Tibial nerve (tissue), 4 donors: ENCODE results near the gene GCNT2. TPM values are rescaled to one million over a fixed set of nuclear protein-coding genes. Genes with fewer than 3 reads are reported as not detected.
"Not testable (repeated sequence)": the region's sequence is repeated elsewhere in the genome, so short reads cannot be mapped to it uniquely, and the experiment has no call there.

ENCODE experiments used
- DNase-seq, 2 donors: peaks; one replicate each; pipeline ENCODE4 v3.0.0-alpha.2; 2019; ENCODE audit warnings: low spot score in 2 of 2
- H3K27ac ChIP-seq, 4 donors: fragments of 200-600 bp; sonication (generic) in 3 of 4; one replicate each; pipeline ENCODE4 v1.5.1; 2017 to 2019; ENCODE audit warnings: mild to moderate bottlenecking in 1 of 4
- H3K27me3 ChIP-seq, 2 donors: fragments of 200-600 bp; sonication (generic) in 1 of 2; one replicate each; pipeline versions ENCODE4 v1.5.1 to v1.6.0; 2017 to 2019
- H3K36me3 ChIP-seq, 3 donors: fragments of 200-600 bp; sonication (generic); one replicate each; pipeline ENCODE4 v1.5.1; 2018 to 2019
- H3K4me1 ChIP-seq, 4 donors: fragments of 200-600 bp; sonication (generic) in 3 of 4; one replicate each; pipeline ENCODE4 v1.5.1; 2017 to 2019
- H3K4me3 ChIP-seq, 4 donors: fragments of 200-600 bp; sonication (generic) in 3 of 4; one replicate each; pipeline ENCODE4 v1.5.1; 2017 to 2019; ENCODE audit warnings: mild to moderate bottlenecking in 1 of 4, moderate library complexity in 1 of 4
- H3K9me3 ChIP-seq, 4 donors: fragments of 200-600 bp; sonication (generic) in 3 of 4; one replicate each; pipeline ENCODE4 v1.5.1; 2017 to 2019
- EP300 ChIP-seq, 2 donors: sonication (generic); formaldehyde crosslinking; IDR thresholded peaks; one replicate each; pipeline ENCODE4 v1.6.1; 2017; ENCODE audit warnings: antibody characterized with exemption in 2 of 2, mild to moderate bottlenecking in 1 of 2
- POLR2A ChIP-seq, 2 donors: fragments of 450-650 bp; IDR thresholded peaks; one replicate each; pipeline ENCODE4 v1.6.1; 2017; ENCODE audit warnings: antibody characterized with exemption in 2 of 2, mild to moderate bottlenecking in 2 of 2, moderate library complexity in 2 of 2
- WGBS, 2 donors: methylation state at CpG; one replicate each; pipeline ENCODE4 v1.1.5; 2018; 5-methylcytosine and 5-hydroxymethylcytosine counted together
- total RNA-seq, 4 donors: library from RNA; depleted of rRNA; stranded (reverse); fragments of >200 nt; gene quantifications; one replicate each; pipeline ENCODE4 v1.1.0, GENCODE V29; 2016
- TF ChIP-seq, protein P1 (sequence below), 5 experiments: fragments of 200-600 bp in 3 of 5; fragments of 450-650 bp in 2 of 5; sonication (generic) in 3 of 5; IDR thresholded peaks; one replicate each; pipeline ENCODE4 v1.5.1; 2016 to 2019; ENCODE audit warnings: antibody characterized with exemption in 5 of 5, mild to moderate bottlenecking in 3 of 5, moderate library complexity in 2 of 5

The GCNT2 gene
- total RNA-seq, 4 donors from 2014 or later, result 0.78 to 3.5 (median 2.5) TPM

- no peak for DNase-seq
- no peak for TF ChIP-seq EP300 (IDR thresholded peaks at IDR 0.05)
- TF ChIP-seq, protein P1, sequence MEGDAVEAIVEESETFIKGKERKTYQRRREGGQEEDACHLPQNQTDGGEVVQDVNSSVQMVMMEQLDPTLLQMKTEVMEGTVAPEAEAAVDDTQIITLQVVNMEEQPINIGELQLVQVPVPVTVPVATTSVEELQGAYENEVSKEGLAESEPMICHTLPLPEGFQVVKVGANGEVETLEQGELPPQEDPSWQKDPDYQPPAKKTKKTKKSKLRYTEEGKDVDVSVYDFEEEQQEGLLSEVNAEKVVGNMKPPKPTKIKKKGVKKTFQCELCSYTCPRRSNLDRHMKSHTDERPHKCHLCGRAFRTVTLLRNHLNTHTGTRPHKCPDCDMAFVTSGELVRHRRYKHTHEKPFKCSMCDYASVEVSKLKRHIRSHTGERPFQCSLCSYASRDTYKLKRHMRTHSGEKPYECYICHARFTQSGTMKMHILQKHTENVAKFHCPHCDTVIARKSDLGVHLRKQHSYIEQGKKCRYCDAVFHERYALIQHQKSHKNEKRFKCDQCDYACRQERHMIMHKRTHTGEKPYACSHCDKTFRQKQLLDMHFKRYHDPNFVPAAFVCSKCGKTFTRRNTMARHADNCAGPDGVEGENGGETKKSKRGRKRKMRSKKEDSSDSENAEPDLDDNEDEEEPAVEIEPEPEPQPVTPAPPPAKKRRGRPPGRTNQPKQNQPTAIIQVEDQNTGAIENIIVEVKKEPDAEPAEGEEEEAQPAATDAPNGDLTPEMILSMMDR (IDR thresholded peaks at IDR 0.05), result no peak
- no peak for TF ChIP-seq POLR2A (IDR thresholded peaks at IDR 0.05)
- Histone ChIP-seq H3K27me3 (no peaks in the 10 kb centered on the region), H3K36me3 (no peaks in the 10 kb centered on the region), H3K27ac (no peak overlapping the region), H3K4me3 (no peak overlapping the region), H3K4me1 (no peaks in the 10 kb centered on the region), H3K9me3 (peaks cover 0 to 6% (median 0%) of the 10 kb centered on the region in 4 donors)
- WGBS, 2 donors, result 81 to 94% methylated on average over 26 of the region's 44 CpGs
Measured at GRCh38 chr6:10487668-10488327, 33.4 kb upstream of the GCNT2 start.

GRCh38 chr6:10491463-10491862 lies 29.7 kb upstream of the GCNT2 start:
- TF ChIP-seq EP300 (IDR thresholded peaks at IDR 0.05), result no peak
- TF ChIP-seq POLR2A (IDR thresholded peaks at IDR 0.05), result no peak
- TF ChIP-seq, protein P1 (IDR thresholded peaks at IDR 0.05), result no peak
- 94 to 98% methylated on average over 32 of the region's 32 CpGs for WGBS, 2 donors

DNA sequence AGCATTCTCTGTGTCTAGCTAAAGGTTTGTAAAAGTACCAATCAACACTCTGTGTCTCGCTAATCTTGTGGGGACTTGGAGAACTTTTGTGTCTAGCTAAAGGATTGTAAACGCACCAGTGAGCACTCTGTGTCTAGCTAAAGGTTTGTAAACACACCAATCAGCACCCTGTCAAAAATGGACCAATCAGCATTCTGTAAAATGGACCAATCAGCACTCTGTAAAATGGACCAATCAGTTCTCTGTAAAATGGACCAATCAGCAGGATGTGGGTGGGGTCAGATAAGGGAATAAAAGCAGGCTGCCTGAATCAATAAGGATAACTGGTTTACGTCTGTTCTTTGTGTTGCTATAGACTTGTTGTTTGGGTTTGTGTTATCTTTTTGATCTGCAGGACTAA lies 29.2 kb upstream of the GCNT2 start:
- not testable (repeated sequence) for H3K27ac ChIP-seq, H3K27me3 ChIP-seq, H3K4me1 ChIP-seq, DNase-seq, H3K36me3 ChIP-seq, H3K9me3 ChIP-seq, H3K4me3 ChIP-seq
- 91 to 94% methylated on average over 3 of the region's 3 CpGs for WGBS, 2 donors

More at GRCh38 chr6:10491463-10491862, 29.7 kb upstream of the GCNT2 start:
- H3K4me3 ChIP-seq, result no peak overlapping the region
- no peaks in the 10 kb centered on the region for H3K36me3 ChIP-seq
- H3K4me1 ChIP-seq, result no peaks in the 10 kb centered on the region
- no peak overlapping the region for H3K27ac ChIP-seq
- no peaks in the 10 kb centered on the region for H3K27me3 ChIP-seq
- DNase-seq, result no peak
- H3K9me3 ChIP-seq, result peaks cover 0 to 5% (median 0%) of the 10 kb centered on the region in 4 donors

DNA sequence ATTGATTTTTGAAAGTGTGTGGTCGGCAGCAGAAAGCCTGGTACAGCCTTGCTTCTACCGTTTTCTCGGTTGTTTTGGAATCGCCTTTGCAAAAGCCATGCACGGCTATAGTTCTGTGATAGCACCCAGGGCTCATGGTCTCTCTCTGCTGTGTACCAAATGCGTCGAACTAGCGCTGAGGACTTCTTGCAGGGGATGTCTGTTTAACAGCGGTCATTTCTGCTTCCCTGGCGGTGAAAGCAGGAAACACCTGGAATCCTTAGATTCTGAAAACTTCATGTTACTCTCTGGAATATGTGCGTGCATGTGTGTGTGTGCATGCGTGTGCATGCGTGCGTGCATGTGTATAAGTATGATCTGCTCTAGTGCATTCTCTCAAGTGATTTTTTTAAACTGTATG lies 26.1 kb upstream of the GCNT2 start:
- Histone ChIP-seq H3K27ac (no peak overlapping the region), H3K36me3 (no peaks in the 10 kb centered on the region), H3K9me3 (peaks cover 0 to 5% (median 0%) of the 10 kb centered on the region in 4 donors), H3K4me3 (no peak overlapping the region), H3K27me3 (no peaks in the 10 kb centered on the region), H3K4me1 (no peaks in the 10 kb centered on the region)
- TF ChIP-seq POLR2A (IDR thresholded peaks at IDR 0.05) (no peak), EP300 (IDR thresholded peaks at IDR 0.05) (no peak)
- TF ChIP-seq, protein P1 (IDR thresholded peaks at IDR 0.05), result no peak
- 58 to 63% methylated on average over 14 of the region's 14 CpGs for WGBS, 2 donors
- DNase-seq, result no peak

DNA sequence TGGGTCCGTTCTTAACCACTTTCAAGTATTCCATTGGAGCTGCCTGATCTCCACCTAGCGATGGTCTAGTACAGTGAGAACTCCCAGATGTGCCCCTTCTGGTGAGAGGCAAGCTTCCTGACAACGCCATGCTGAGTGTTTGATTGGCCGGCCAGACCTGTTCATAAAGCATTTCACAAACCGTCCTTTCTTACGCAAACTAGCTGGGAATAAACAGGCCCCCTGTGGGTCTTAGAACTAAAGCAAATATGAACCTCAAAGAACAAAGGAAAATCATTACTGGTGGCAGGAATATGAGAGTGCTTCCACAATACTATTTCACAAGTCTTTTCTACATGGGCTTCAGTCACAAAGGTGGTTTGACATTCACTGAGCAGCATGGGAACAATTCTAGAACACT lies 15.6 kb upstream of the GCNT2 start:
- H3K36me3 ChIP-seq, result no peaks in the 10 kb centered on the region
- no peaks in the 10 kb centered on the region for H3K4me1 ChIP-seq
- H3K4me3 ChIP-seq, result no peak overlapping the region
- H3K9me3 ChIP-seq, result no peaks in the 10 kb centered on the region
- no peak overlapping the region for H3K27ac ChIP-seq
- no peak for TF ChIP-seq EP300 (IDR thresholded peaks at IDR 0.05)
- TF ChIP-seq POLR2A (IDR thresholded peaks at IDR 0.05), result no peak
- TF ChIP-seq, protein P1 (IDR thresholded peaks at IDR 0.05), result no peak
- no peaks in the 10 kb centered on the region for H3K27me3 ChIP-seq
- 68 to 71% methylated on average over 6 of the region's 6 CpGs for WGBS, 2 donors
- DNase-seq, result no peak
